ENCODE measurements around the gene MICB.

- TF ChIP-seq POLR2AphosphoS5 (IDR thresholded peaks at IDR 0.05; ENCODE audit: borderline replicate concordance, low read depth, low read length) (no peak), EZH2 (IDR thresholded peaks at IDR 0.05) (no peak)
Observed at GRCh38 chr6:31525932-31526591, 28.1 kb downstream of the MICB start.
